ENCODE measurements around the gene NLRP14.

- no peak for TF ChIP-seq EZH2phosphoT487 (IDR thresholded peaks at IDR 0.05; ENCODE audit: insufficient read depth, low read depth)
- TF ChIP-seq EZH2 (IDR thresholded peaks at IDR 0.05; ENCODE audit: insufficient read depth, poor library complexity, severe bottlenecking): no peak
Observed at GRCh38 chr11:7098235-7098832, 78.1 kb downstream of the NLRP14 start.
